ENCODE data around the gene SLC7A7.

SLC7A7 gene

GRCh38 chr14:22747769-22748168 lies 67.5 kb downstream of the SLC7A7 start:
- Histone ChIP-seq H2AFZ (ENCODE audit: low read length) (no peak overlapping the region), H3K9me3 (ENCODE audit: insufficient read depth, low read depth, low read length) (no peaks in the 10 kb centered on the region), H3K36me3 (ENCODE audit: insufficient read depth, low read length) (no peaks in the 10 kb centered on the region), H3K4me3 (ENCODE audit: low read length, poor library complexity, severe bottlenecking) (no peak overlapping the region), H3K79me2 (ENCODE audit: insufficient read depth, low read length) (no peaks in the 10 kb centered on the region), H3K9me2 (replicated peaks; ENCODE audit: low read depth, low read length) (no peaks in the 10 kb centered on the region), H3F3A (ENCODE audit: low read depth) (no peaks in the 10 kb centered on the region), H3K9ac (ENCODE audit: low read depth, low read length, poor library complexity, severe bottlenecking) (no peak overlapping the region), H3K27me3 (ENCODE audit: insufficient read depth, low read length, poor library complexity, severe bottlenecking) (no peaks in the 10 kb centered on the region), H4K20me1 (ENCODE audit: insufficient read depth, low read length, poor library complexity, severe bottlenecking) (no peaks in the 10 kb centered on the region), H3K4me1 (ENCODE audit: insufficient read depth, low read length, poor library complexity, severe bottlenecking) (no peaks in the 10 kb centered on the region), H3K4me2 (ENCODE audit: low read depth, low read length, poor library complexity, severe bottlenecking) (no peak overlapping the region)
- no peak for TF ChIP-seq CTCF (conservative IDR thresholded peaks at IDR 0.05; ENCODE audit: low read length)
- no peak for TF ChIP-seq EZH2phosphoT487 (IDR thresholded peaks at IDR 0.05; ENCODE audit: borderline replicate concordance)

- no peaks in the 10 kb centered on the region for H4K20me1 ChIP-seq (ENCODE audit: insufficient read depth, low read length, poor library complexity, severe bottlenecking)
- H2AFZ ChIP-seq (ENCODE audit: low read length): no peak overlapping the region
- H3K36me3 ChIP-seq (ENCODE audit: insufficient read depth, low read length): no peaks in the 10 kb centered on the region
- H3K9me3 ChIP-seq (ENCODE audit: insufficient read depth, low read depth, low read length): no peaks in the 10 kb centered on the region
- TF ChIP-seq CTCF (conservative IDR thresholded peaks at IDR 0.05; ENCODE audit: low read length) (no peak), EZH2phosphoT487 (IDR thresholded peaks at IDR 0.05; ENCODE audit: borderline replicate concordance) (no peak)
- H3K27me3 ChIP-seq (ENCODE audit: insufficient read depth, low read length, poor library complexity, severe bottlenecking): no peaks in the 10 kb centered on the region
- H3K79me2 ChIP-seq (ENCODE audit: insufficient read depth, low read length): no peaks in the 10 kb centered on the region
- no peak overlapping the region for H3K4me2 ChIP-seq (ENCODE audit: low read depth, low read length, poor library complexity, severe bottlenecking)
- no peak overlapping the region for H3K9ac ChIP-seq (ENCODE audit: low read depth, low read length, poor library complexity, severe bottlenecking)
- no peaks in the 10 kb centered on the region for H3K4me1 ChIP-seq (ENCODE audit: insufficient read depth, low read length, poor library complexity, severe bottlenecking)
- no peaks in the 10 kb centered on the region for H3F3A ChIP-seq (ENCODE audit: low read depth)
- no peaks in the 10 kb centered on the region for H3K9me2 ChIP-seq (replicated peaks; ENCODE audit: low read depth, low read length)
- H3K4me3 ChIP-seq (ENCODE audit: low read length, poor library complexity, severe bottlenecking): no peak overlapping the region
Observed at GRCh38 chr14:22740020-22740419, 75.2 kb downstream of the SLC7A7 start.

- Histone ChIP-seq H3K4me1 (ENCODE audit: insufficient read depth, low read length, poor library complexity, severe bottlenecking) (no peaks in the 10 kb centered on the region), H3K27me3 (ENCODE audit: insufficient read depth, low read length, poor library complexity, severe bottlenecking) (no peaks in the 10 kb centered on the region), H2AFZ (ENCODE audit: low read length) (no peak overlapping the region), H3K9ac (ENCODE audit: low read depth, low read length, poor library complexity, severe bottlenecking) (no peak overlapping the region), H3K4me3 (ENCODE audit: low read length, poor library complexity, severe bottlenecking) (no peak overlapping the region), H3K9me3 (ENCODE audit: insufficient read depth, low read depth, low read length) (no peaks in the 10 kb centered on the region), H3K36me3 (ENCODE audit: insufficient read depth, low read length) (no peaks in the 10 kb centered on the region), H3K9me2 (replicated peaks; ENCODE audit: low read depth, low read length) (no peaks in the 10 kb centered on the region), H4K20me1 (ENCODE audit: insufficient read depth, low read length, poor library complexity, severe bottlenecking) (no peaks in the 10 kb centered on the region), H3K4me2 (ENCODE audit: low read depth, low read length, poor library complexity, severe bottlenecking) (no peak overlapping the region), H3F3A (ENCODE audit: low read depth) (no peaks in the 10 kb centered on the region), H3K79me2 (ENCODE audit: insufficient read depth, low read length) (no peaks in the 10 kb centered on the region)
- no peak for TF ChIP-seq EZH2phosphoT487 (IDR thresholded peaks at IDR 0.05; ENCODE audit: borderline replicate concordance)
- TF ChIP-seq CTCF (conservative IDR thresholded peaks at IDR 0.05; ENCODE audit: low read length): no peak
Observed at GRCh38 chr14:22739423-22739822, 75.8 kb downstream of the SLC7A7 start.

Data from Loucy (cell line).